ENCODE data around the gene SYPL2.
A peak's percentile ranks its signal among the peaks of the same experiment; 100 is the strongest.

The SYPL2 gene

GRCh38 chr1:109493805-109494539, 27.6 kb downstream of the SYPL2 start, which contains the start of gene CYB561D1:
TSS of gene CYB561D1 (plus strand) at chr1:109494094. CDS start at chr1:109494140, 46 bp downstream.
- peak; percentile 67 for DNase-seq

- no peak for DNase-seq
Measured at GRCh38 chr1:109495738-109496137, 29.4 kb downstream of the SYPL2 start.

GRCh38 chr1:109497449-109498160, 31.3 kb downstream of the SYPL2 start:
- no peak for DNase-seq

DNA sequence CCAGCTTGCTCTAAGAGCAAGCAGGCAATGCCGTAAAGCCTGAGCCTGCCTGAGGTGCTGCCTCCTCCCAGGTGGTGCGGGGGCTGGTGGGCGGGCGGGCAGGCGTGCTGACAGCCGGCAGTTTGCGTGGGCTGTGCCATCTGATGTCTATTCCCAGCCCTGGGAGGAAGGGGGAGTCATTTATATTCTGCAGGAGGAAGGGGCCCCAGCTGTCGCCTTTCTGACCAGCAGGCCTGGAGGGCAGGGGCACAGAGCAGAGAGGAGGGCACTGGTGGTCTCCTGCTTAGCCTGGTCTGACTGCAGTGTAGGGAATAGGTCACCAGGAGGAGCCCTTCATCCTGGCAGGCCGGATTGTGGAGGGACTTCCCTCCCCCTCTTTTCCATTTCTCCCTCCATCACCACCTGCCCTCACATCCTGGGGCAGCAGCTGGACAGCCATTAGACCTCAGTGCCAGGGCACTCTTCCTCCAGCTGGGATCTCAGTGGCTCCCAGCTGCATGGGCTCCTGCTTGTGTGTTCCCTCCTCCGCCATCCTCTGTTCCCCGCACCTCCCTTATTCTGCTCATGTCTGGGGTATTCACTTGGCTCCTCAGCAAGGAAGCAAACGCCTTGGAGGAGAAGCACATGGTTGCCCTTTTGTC, 31.9 kb downstream of the SYPL2 start:
- peak; percentile 82 for DNase-seq

- no peak for DNase-seq
Measured at GRCh38 chr1:109499081-109499480, 32.7 kb downstream of the SYPL2 start.

GRCh38 chr1:109499661-109500536, 33.6 kb downstream of the SYPL2 start:
- DNase-seq, result peak; percentile 9

DNA sequence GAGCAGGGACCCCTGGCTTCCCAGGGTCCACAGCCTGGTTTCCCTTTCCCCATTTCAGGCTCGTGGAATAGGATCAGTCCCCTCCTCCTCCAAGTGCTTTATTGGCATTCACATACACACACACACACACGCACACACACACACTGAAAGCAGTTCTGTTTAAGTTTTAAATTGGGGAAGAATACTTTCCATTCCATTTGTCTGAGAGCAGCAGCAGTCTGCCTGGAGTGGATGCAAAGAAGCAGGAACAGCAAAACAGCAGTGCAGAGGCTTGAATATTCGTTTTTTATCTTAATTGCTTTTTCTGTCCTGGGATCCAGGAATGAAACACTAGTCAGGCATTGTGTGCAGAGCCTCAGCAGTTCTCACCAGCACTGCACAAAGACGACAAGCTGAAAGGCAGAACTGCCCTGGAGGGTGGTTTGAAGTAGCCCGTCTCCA, 34.6 kb downstream of the SYPL2 start:
- no peak for DNase-seq

DNA sequence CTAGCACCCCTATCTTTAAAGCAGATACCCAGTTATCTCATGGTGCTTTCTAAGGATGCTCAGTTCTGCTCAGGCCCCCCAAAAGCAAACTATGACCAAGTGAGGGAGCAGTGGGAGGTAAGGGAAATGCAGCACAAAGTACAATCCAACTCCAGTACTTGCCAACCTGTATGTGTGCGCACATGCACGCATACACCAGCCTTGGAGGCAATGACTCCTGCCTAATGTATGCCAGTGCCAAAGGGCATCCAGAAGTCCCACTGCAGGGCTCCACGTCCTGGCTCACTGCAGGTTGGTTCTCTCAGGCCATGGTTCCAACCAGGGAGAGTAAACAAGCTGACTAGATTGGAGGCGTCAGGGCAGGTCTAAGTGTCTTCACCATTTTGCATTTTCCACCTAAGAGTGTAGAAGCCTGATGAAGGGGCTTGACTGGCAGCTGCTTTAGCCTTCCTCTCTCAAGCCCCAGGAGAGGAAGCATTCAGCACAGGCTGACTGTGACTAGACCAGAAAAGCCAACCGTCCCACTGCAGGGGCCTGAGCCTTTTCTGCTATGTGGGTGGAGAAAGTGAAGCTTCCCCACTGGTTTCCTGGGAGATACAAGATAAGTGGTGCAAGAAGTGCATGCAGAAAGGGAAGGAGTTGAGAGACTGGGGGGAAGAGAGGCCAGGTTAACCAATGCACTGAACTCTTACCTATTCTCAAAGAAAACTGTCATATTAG, 35.5 kb downstream of the SYPL2 start:
- DNase-seq, result no peak

GRCh38 chr1:109502364-109502851, 36.1 kb downstream of the SYPL2 start:
- DNase-seq, result no peak

- DNase-seq, result no peak
Measured at GRCh38 chr1:109503935-109504334, 37.6 kb downstream of the SYPL2 start.

DNA sequence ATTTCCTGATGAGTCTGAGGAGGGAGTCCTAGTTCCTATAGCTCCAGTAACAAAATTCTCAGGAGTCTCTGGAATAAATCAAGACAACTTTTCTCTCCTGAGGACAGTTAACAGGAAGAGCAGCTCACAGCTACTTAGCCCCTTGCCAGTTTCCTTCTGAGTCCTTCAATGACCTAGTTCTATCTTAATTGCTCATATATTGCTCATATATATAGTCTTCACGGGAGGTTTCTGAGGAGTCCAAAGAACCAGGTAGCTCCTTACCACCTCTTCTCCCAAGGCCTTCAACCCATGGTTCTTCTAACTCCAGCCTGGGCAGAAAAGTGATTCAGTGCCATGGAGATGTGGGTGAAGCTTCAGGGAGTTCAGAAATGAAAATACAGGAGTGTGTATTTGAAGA, 38.6 kb downstream of the SYPL2 start:
- DNase-seq, result no peak

- no peak for DNase-seq
Measured at GRCh38 chr1:109508001-109508872, 41.9 kb downstream of the SYPL2 start.

- DNase-seq, result no peak
Measured at GRCh38 chr1:109508873-109509175, 42.5 kb downstream of the SYPL2 start.

DNA sequence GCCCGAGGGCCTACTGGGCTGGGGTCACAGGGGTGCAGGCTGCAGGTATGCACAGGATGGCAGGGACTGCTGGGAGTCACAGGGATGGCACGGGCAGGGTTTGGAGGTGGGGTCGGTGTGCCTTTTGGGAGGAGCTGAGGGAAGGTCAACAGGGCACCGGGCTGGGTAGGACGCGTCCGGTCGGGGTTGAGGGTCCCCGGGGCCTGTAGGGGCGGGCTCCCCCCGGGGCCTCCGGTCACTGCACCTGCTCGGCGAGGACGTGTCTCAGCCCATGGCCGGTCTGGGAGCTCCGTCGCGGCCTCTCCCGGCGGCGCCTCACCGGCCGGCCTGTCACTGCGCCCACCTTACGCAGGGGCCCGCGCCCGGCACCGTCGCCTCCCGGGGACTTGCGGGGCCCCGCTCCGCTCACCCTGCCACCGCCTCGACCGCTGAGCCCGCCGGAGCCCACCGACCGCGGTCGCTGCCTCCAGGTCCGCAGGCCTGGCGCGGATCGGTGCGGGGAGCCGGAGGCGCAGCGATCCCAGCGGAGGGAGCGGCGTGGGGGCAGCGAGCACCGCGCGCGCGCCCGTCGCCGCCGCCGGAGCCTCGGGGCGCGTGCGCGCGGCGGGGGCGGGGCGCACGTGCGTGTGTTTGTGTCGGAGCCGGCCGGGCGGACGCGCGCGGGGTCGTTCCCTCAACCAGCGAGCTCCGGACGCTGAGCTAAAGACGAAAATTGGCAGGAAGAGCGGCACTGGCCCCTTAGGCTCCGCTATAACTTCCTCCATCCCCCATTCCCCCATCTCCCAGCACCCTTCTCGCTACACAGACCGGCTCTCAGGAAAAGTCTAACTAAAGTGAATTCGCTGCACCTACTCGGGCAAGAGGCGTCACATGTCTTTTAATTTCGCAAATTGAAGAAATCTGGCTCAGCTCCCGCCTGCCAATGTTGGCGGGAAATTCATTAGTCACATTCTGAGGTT, 43.1 kb downstream of the SYPL2 start, which contains the start of gene AMIGO1:
TSS of gene AMIGO1 (minus strand) at position 552 of the 959 bp plus-strand sequence. CDS start 815 bp downstream, outside the sequence.
- DNase-seq, result peak; percentile 16

DNA sequence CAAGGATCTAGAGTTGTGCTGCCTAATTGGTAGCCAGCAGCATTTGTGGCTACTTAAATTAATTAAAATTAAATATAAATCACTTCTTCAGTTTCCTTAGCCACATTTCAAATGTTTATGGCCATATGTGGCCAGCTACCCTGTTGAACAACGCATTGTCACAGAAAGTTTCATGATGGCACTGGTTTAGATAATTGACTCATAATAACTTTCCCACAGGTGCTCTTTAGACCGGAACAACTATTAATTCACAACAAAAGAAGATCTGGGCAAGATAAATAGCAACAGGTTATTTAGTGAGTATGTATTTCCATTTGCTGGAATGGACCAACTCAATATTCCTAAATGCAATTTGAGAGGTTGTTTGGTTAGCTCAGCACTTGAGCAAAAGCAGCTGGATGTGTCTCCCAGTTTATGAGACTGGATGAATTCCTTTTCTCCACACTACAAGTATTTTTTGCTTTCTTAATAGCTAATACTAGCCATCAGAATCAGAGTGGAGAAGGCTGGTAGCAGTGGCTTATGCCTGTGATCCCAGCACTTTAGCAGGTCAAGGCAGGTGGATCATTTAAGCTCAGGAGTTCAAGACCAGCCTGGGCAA, 46.9 kb downstream of the SYPL2 start:
- DNase-seq, result no peak

DNA sequence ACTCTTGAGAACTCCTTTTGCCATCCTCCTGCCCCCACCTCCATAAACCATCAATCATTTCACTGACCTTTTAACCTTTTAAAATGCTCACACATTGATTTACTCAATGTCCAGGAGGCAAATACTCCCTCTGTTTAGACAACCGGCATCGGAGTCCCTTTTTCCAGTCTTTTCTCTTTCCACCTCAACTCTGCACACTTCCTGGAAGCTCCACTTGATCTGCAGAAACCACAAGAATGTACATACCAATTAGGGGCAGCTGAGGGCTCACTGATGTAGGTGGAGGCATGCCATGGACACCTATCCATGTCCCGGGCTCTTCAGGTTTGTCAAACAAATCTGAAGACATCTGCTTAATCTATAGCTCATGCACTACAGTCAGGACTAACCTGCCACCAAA, 48.5 kb downstream of the SYPL2 start:
- no peak for DNase-seq

- DNase-seq, result peak; percentile 55
Measured at GRCh38 chr1:109516872-109517271, 50.5 kb downstream of the SYPL2 start.

DNA sequence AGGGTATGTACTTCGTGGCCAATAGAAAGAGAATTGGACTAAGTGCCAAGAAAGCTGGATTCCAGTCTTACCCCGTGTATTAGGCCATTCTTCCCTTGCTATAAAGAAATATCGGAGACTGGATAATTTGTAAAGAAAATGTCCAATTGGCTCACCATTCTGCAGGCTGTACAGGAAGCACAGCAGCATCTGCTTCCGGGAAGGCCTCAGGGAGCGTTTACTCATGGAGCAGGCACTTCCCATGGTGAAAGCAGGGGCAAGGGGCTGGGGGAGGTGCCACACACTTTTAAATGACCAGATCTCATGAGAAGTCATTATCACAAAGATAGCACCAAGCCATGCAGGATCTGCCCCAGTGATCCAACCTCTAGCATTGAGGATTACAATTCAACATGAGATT, 51.0 kb downstream of the SYPL2 start:
- DNase-seq, result no peak
